HG02943 (cell line): ENCODE results near the gene LRMDA.

Source experiments
- ATAC-seq: cut with Tn5 transposase; IDR thresholded peaks from one replicate; pipeline ENCODE4 v1.9.1; 2021; ENCODE audit warnings: mild to moderate bottlenecking, low read depth, moderate library complexity; ENCODE audit not compliant: unreplicated experiment

The LRMDA gene

DNA sequence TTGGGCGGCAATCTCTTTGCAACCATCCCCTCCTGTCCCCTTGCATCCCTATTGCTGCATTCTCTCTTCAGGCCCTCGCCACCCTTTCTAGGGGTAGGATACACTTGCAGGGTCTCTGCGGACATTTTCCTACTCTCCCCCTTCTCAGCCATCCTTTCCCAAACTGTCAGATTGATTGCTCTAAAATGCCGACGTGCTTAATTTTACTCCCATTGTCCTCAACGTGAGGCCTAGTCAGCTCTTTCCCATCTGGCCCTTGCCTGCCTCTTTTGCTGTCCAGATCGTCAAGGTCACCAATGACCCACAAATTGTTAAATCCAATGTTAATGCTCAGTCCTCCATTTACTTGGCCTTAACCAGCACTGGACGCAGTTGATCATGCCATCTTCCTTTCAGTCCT lies 12.7 kb upstream of the LRMDA start:
- no peak for ATAC-seq

DNA sequence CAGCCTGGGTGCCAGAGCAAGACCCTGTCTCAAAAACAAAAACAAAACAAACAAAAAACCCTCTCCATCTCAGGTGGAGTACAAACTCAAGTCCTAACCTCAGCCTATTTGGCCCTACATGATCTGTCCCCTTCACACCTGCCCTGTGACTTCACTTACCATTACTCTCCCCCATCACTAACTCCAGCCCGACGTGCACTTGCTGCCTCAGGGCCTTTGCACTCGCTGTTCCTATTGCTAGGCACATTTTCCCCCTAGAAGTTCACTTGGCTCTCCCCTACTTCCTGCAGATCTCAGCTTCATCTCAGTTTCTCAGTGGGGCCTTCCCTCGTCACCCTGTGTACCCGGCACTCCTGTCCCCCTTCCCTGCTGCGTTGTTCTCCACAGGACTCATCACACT lies 8.5 kb upstream of the LRMDA start:
- ATAC-seq: no peak

DNA sequence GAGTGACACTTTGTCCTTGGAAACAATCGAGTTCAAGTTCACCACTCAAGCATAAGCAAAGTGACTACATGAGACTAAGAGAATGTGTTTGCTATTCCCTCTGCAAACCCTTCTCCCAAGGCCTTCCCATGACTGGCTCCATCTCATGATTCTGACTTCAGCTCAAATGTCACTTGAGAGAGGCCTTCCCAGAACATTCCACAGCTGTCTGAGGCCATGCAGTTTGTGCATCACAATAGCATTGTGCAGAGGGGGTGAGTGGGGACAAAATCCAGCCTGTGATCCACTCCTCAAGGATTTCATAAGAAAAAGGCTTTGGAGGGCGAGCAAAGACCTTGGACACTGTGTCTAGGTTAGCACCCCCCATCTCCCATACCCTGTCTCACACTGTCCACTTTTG lies 6.9 kb upstream of the LRMDA start:
- ATAC-seq: no peak

DNA sequence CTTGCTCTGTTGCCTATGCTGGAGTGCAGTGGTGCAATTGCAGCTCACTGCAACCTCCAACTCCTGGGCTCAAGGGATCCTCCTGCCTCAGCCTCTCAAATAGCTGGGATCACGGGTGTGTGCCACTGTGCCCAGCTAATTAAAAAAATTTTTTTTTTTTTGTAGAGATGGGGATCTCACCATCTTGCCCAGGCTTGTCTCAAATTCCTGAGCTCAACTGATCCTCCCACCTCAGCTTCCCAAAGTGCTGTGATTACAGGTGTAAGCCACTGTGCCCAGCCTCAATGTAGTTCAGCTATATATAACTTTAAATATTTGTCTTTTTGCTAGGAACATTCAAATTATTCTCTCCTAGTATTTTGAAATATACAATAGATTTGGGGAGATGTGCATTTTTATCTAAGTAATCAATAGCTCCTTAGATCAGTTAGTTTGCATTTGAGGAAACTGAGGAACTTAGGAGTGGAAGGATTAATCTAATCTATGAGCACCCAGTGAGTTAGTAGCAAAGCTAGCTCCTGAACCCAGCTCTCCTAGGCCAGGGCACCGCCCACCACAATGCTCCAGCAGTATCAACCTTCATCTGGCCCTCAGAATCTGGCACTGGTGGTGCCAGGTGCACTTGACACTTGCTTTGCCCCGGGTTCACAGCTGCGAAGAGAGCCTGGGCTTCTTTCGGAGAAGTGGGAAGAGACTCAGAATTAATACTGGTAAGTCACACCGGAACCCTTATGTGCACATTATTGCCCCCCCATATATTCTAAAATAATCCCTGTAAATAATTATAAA lies 5.9 kb upstream of the LRMDA start:
- ATAC-seq: no peak

DNA sequence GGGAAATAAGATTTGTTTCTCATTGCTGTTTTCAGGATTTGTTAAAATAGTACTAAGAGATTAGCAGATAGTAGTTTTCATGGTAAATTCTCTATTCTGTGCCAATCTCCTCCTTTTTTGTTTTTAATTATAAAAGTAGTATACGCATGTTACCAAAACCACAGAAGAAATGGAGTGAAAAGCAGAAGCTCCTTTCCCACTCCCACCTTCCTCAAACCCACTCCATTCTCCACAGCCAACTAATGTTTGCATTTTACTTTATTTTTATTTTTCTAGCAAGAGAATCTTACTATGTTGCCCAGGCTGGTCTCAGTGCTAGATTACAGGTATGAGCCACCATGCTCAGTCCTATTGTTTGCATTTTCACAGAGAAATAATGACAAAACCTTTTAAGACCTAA lies 4.5 kb upstream of the LRMDA start:
- ATAC-seq: no peak

DNA sequence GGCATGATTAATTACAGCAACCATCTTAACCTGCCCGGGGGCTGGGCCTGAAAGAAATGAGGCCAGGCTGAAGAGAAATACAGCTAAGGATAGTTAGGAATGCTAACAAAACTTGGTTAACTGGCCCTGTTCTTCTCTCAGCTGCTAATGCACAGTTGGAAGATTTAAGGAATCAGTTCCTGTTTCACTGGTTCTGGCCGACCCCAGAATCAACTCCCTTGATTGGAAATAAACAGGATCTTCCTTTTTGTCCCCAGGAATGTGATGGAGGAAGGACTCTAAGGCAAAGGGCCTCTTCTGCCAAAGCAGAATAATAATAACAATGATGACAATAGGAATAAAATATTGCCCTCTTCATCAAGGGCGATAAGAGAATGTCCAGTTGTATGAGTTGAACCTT lies 3.5 kb upstream of the LRMDA start:
- ATAC-seq: no peak

DNA sequence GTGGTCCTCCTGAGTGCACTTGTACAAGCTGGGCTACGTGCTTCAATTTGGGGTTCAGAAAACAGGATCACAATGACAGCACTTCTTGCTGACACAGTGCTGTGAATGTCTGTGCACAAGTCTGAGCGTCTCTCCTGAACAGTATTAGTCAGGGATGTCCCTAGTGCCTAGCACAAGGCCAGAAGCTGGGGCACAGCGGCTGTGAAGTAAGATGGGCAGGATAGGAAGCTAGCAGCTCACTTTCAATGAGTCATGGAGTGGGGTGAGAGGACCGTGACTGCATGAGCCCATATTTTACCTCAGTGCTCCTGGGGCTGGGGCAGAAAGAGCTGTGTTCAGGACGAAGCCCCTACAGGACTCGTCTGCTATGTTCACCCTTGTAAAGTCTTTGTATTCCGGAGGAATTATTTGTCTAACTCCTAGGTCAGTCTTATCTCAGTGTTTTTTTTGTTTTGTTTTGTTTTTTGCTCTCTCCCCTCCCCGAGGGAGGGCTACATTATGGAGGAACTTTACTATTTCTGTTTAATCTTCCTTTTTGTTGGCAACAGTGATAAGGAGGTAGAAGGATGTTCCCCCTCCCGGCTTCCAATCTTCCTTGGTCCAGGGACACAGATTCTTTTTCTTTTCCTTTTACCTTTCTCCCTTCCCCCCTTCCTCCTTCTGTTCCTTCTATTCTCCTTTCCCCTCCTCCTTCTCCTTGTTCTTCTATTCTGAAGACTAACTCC lies 2.8 kb upstream of the LRMDA start:
- ATAC-seq: no peak

DNA sequence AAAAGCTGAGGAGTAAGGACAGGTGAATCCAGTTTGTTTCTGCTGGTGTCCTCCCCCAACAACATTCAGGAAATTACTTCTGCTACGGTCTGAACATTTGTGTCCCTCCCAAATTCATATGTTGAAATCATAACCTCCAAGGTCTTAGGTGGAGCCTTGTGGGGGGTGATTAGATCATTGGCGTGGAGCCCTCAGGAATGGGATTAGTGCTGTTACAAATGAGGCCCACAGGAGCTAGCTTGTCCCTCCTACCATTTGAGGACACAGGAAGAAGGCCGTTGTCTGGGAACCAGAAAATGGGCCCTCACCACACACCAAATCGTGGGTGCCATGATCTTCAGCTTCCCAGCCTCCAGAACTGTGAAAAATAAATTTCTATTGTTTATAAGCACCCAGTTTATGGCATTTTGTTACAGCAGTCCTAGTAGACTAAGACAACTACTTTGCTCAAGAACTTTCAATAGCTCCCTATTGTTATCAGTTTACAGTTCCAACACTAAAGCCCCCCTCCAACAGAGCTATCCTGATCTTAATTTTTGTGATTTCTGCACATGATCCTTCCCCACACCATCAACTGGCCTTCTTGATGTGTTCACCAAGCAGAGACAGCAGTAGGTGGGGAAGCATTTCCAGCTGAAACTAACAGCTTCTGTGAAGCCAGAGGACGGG lies 2.1 kb upstream of the LRMDA start:
- ATAC-seq: no peak

DNA sequence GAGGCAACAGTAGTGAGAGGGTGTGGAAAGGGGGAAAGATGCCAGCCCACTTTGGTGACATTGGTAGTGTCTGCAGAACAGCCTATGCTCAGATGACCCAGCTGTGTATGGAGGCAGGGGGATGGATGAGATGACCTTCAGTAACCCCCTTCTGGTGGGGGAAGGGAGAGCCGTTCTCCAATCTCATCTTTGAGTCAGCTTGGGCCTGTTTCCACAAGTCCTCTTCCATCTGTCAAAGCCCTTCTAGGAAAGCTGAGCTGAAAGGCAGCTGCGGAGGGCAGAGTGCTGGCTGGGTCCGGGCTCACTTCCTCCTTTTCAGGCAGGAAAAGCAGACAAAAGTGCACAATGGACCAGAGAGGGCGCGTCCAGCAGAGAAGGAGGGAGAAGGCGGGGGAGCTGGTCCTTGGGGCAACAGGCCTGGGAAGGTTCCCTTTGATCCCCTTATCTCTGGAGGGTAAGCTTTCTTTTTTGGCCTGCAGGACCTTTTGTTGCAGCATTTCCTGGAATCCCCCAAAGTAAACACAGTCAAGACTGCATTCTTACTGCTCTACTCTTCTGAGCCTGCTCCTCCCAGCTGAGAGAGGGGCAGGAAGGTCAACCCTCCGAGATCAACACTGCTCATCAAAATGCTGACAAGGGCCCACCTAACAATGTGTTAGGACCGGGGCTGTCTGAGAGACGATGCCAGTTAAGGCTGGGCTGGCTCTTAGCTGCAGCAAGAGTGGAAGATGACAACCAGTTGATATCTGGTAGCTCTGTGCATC lies 1.2 kb upstream of the LRMDA start:
- ATAC-seq: no peak

DNA sequence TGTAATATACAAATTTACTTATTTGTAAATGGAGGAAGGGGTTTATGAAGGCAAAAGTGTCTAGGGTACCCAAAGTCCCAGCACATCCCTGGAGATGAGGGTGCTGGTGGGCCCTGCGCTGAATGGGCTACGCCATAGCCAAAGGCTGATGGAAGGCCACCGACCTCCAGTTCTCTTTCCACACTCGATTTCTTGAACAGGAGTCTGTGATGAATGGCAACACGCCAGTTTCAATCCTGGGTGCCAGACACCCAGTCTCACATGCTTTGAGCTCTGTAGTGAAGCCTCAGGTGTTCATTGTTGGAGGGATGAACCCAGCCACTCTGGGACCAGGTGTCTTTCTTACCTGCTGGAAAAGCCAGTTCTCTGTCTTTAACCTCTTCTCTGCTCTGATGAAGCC lies 752 bp downstream of the LRMDA start:
- no peak for ATAC-seq

DNA sequence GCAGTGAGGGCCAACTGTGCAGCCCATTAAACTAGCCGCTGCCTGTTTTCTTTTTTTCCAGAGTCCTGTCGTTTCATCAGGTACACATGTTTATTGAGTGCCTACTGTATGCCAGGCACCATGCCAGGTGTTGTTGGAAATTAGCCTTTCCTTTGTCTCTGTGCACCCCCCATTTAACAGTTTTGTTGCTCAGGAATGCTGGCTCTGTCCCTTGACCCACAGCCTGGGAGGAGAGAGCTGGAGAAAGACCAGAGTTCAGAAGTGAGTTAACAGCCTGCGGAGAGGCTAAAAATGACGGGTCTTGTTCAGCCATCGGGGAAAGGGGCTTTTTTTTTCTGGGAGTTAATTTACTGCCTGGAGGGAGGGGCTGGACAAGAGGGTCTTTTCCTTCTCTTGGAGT lies 1.3 kb downstream of the LRMDA start:
- no peak for ATAC-seq

DNA sequence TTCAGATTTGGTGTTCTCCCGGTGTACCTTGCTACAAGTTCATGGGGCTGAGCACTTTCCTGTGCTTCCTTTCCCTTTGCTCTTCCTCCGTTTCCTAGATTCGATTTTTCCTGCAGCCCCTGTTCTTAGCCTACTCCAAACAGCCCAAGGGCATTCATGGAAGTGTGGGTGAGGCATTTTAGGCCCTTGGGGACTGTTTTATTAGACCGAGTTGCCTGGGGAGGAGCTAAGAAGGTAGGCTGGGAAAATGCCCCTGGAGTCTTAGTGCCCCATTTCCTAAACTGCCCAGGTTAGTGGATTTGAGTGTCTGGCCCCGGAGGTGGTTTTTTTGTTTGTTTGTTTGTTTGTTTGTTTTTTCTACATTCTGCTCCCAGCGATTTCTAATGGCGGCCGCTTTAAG lies 1.8 kb downstream of the LRMDA start:
- ATAC-seq: no peak

DNA sequence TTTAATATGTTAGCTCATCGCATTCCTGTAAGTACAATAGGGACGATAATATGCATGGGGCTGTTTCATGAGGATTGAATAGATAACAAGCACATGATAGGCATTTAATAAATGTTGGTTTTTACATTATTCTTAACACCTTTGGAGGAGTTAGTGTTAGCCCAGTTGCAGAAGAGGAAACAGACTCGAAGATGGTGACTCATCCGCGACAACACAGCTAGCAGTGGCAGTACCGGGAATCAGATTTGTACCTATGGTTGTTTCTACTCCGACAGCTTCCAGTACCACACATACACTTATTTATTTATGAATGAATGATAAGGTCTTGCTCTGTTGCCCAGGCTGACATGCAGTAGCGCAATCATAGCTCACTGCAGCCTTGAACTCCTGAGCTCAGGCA lies 2.9 kb downstream of the LRMDA start:
- ATAC-seq: no peak

DNA sequence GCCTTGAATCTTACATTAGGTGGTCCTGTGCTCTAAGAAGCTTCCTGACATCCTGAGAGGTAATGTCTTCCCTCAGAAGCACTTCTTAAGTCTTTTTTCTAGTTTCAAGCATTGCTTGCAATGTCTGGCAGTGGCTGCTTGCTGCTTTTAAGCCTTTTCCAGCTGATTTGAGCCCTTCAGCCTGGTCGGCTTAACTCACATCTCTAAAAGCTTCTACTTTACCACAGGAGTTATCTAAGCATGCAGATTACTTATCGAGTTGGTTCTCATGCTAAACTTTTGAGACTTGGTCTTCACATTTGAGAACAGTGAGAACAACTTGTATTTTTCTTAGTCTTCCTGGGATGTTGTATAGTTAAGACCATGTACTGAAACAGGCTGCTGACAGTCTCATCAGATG lies 3.9 kb downstream of the LRMDA start:
- ATAC-seq: no peak

DNA sequence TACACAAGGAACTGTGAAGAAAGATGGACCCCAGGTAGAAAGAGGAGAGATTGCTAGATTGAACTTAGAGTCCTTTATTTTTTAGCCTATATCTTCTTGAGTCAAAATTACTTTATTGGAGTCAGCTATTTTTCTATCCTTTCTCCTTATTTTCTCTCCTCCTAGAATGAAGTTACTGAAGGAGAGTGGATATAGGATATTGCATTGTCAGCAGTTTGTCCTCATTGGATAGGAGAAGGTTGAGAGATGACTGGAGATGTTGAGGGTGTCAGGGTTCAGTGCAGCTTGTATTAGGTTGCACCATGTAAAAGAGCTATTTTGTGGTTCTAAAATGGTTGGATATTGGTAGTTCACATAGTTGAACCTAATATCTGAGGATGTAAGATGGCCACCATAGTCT lies 5.5 kb downstream of the LRMDA start:
- ATAC-seq: no peak

DNA sequence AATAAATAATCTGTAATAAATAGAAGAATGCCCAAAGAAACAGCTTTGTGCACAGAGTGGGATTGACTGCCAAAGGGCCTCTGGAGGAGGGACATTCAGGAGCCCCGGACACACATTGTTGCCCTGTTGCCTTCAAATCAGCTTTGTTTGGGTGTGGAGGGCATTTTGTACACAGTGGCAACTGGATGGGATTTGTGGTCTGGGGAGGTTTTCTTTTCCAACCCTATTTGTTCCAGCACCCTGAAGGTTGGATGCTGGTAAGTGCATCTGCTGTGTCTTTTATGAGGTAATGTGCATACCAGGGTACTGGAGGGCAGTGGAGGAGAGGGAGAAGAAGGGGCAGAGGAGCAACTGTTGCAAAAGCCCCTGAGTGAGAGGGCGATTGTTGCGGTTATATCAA lies 6.3 kb downstream of the LRMDA start:
- ATAC-seq: no peak

DNA sequence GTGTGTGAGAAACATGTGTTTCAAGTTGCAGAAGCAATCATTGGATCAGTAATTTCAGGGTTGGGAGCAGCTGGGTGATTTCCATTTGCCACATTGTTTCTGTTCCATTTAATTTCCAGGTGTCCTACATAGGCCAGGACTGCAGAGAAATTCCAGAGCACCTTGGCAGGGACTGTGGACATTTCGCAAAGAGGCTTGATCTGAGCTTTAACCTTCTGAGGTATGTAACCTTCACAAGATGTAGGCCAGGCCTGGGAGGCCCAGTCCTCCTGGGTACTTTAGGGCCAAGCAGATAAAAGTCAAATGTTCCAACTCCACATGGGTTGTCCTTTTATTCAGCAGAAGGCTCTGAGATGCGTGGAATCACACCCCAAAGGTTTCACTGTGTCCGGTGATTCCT lies 6.9 kb downstream of the LRMDA start:
- ATAC-seq: no peak

DNA sequence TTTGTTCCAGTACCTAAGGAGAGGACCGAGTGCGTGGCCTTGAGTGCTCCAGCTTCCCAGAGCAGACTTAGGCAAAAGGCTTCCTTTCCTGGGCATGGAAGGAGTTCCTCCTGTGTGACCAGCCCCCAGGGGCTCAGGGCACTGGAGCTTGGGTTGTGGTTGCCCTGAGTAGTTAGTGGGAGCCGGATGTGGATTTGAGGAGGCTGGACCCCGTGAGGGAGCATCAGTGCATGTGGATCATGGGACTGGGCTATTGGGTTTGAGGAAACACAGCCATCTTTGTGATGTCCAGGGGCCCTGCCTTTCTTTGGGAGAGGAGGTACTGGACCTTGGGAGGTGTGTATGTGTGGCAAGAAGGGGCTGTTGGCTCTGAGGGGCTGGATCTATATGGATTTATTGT lies 8.4 kb downstream of the LRMDA start:
- no peak for ATAC-seq

DNA sequence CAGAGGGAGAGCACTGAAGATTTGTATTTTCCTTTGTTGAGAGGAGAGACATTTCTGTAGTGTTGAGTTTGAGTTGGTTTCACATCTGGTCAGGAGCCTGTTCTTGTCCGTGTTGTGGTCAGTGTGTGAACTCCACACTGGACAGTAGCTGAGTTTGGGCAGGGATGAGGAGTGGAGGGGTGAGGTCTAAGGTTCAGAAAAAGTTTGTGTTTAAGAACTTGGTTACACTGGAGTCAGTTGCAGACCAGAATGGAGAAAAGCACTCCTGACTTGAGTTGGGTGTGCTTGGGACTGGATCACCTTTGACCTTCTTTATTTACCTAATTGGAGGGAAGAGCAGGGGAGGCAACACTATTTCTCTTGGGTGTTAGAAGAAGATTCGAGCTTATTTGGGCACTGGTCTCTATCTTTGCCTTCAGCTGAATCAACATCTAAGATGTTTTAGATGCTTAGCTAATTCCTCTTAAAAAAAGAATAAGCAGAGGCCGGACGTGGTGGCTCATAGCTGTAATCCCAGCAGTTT lies 8.9 kb downstream of the LRMDA start:
- no peak for ATAC-seq

DNA sequence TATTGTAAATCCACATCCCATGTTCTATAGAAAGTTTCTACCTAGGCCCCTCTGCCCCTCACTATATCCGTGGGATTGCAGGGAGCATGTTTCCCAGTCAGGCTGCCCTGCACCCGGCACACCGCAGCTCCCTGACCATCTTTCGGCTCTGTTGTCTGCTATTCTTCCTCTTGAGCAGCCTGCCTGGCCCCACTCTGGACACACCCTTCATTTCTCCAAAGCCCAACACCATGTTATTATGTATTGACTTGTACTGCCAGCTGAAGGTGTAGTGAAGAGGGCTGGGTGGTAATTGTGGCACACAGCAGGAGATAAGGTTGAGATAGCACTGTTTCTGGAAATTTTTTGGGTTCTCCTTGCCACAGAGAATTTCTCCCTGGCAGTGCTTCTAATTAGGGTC lies 9.8 kb downstream of the LRMDA start:
- no peak for ATAC-seq

DNA sequence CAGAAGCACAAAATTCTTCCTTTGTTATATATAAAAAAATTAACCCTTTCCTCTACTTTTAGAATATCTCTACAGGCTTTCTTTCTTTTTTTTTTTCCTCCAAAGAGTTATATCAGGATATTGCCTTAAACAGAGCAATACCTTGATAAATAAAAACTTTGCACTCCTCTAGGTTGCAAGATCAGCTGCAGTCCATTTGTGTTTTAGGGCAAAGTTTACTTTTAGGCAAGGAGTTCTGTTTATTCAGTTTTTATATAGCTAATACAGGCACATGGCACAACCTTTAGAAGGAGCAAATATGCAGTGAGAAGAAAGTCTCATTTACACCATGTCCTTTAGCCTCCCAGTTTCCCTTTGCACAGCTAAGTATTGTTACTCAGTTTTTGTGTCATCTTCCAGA lies 10.3 kb downstream of the LRMDA start:
- ATAC-seq: no peak
